Liver (tissue), 9 donors: ENCODE results near the gene SMAD1. TPM values are rescaled to one million over a fixed set of nuclear protein-coding genes. Genes with fewer than 3 reads are reported as not detected.

Source experiments
- DNase-seq: peaks from one replicate; pipeline ENCODE4 v3.0.0-alpha.2; 2017; ENCODE audit warnings: low spot score
- H3K27ac ChIP-seq, 2 donors: one replicate each; pipeline ENCODE4 v1.7.0; 2013; ENCODE audit warnings: inconsistent platforms in 2 of 2, low read length in 2 of 2, control low read depth in 1 of 2, low read depth in 1 of 2, mild to moderate bottlenecking in 1 of 2
- H3K27me3 ChIP-seq, 4 donors: one replicate each; pipeline versions ENCODE4 v1.6.1 to v1.7.0; 2013; ENCODE audit warnings: low read length in 3 of 4, inconsistent platforms in 1 of 4, mild to moderate bottlenecking in 1 of 4, moderate library complexity in 1 of 4; ENCODE audit not compliant: control insufficient read depth in 4 of 4, insufficient read depth in 4 of 4
- H3K36me3 ChIP-seq, 4 donors: one replicate each; pipeline versions ENCODE4 v1.6.1 to v1.7.0; 2013; ENCODE audit warnings: low read length in 3 of 4, mild to moderate bottlenecking in 3 of 4, low read depth in 1 of 4, moderate library complexity in 1 of 4; ENCODE audit not compliant: control insufficient read depth in 4 of 4, insufficient read depth in 3 of 4
- H3K4me1 ChIP-seq, 4 donors: one replicate each; pipeline versions ENCODE4 v1.6.1 to v1.7.0; 2013; ENCODE audit warnings: low read length in 3 of 4, mild to moderate bottlenecking in 3 of 4, moderate library complexity in 1 of 4; ENCODE audit not compliant: control insufficient read depth in 4 of 4, insufficient read depth in 4 of 4
- H3K4me3 ChIP-seq, 3 donors: one replicate each; pipeline versions ENCODE4 v1.6.1 to v1.7.0; 2013; ENCODE audit warnings: low read length in 3 of 3, control low read depth in 1 of 3, low read depth in 1 of 3, mild to moderate bottlenecking in 1 of 3
- H3K9ac ChIP-seq, 2 donors: one replicate each; pipeline ENCODE4 v1.7.0; 2013; ENCODE audit warnings: low read length in 2 of 2, mild to moderate bottlenecking in 2 of 2, moderate library complexity in 2 of 2, control low read depth in 1 of 2, low read depth in 1 of 2
- H3K9me3 ChIP-seq, 4 donors: one replicate each; pipeline versions ENCODE4 v1.6.1 to v1.7.0; 2013; ENCODE audit warnings: low read length in 3 of 4; ENCODE audit not compliant: control insufficient read depth in 4 of 4
- ATF3 ChIP-seq: IDR thresholded peaks from 2 replicates; pipeline ENCODE4 v1.6.1; 2016; ENCODE audit warnings: antibody characterized with exemption
- CTCF ChIP-seq: fragments of 150-350 bp; IDR thresholded peaks from 2 replicates; pipeline ENCODE4 v1.5.1; 2017; ENCODE audit warnings: improper control_type of control experiment, low read depth, low read length; ENCODE audit not compliant: missing input control
- EGR1 ChIP-seq, 2 donors: IDR thresholded peaks; 2 replicates each; pipeline ENCODE4 v1.6.1; 2016 to 2018; ENCODE audit warnings: antibody characterized with exemption in 2 of 2, low read depth in 2 of 2
- FOXA1 ChIP-seq: IDR thresholded peaks from 2 replicates; pipeline ENCODE4 v1.6.1; 2016; ENCODE audit warnings: antibody characterized with exemption
- FOXA2 ChIP-seq: IDR thresholded peaks from 2 replicates; pipeline ENCODE4 v1.6.1; 2016; ENCODE audit warnings: antibody characterized with exemption
- GABPA ChIP-seq, 2 donors: IDR thresholded peaks in 1 of 2; conservative IDR thresholded peaks in 1 of 2; 2 replicates each; pipeline ENCODE4 v1.6.1; 2016; ENCODE audit warnings: antibody characterized with exemption in 2 of 2, mild to moderate bottlenecking in 1 of 2, moderate library complexity in 1 of 2
- HNF4A ChIP-seq, 2 donors: conservative IDR thresholded peaks; 2 replicates each; pipeline ENCODE4 v1.6.1; 2016; ENCODE audit warnings: antibody characterized with exemption in 2 of 2, mild to moderate bottlenecking in 2 of 2
- HNF4G ChIP-seq: IDR thresholded peaks from 2 replicates; pipeline ENCODE4 v1.6.1; 2016; ENCODE audit warnings: antibody characterized with exemption
- JUND ChIP-seq, 2 donors: IDR thresholded peaks; 2 replicates each; pipeline ENCODE4 v1.6.1; 2016; ENCODE audit warnings: antibody characterized with exemption in 2 of 2
- NR2F2 ChIP-seq: IDR thresholded peaks from 2 replicates; pipeline ENCODE4 v1.6.1; 2016; ENCODE audit warnings: antibody characterized with exemption
- RAD21 ChIP-seq, 2 donors: IDR thresholded peaks; 2 replicates each; pipeline ENCODE4 v1.6.1; 2016; ENCODE audit warnings: antibody characterized with exemption in 2 of 2, mild to moderate bottlenecking in 2 of 2
- REST ChIP-seq: IDR thresholded peaks from 2 replicates; pipeline ENCODE4 v1.6.1; 2016; ENCODE audit warnings: antibody characterized with exemption, mild to moderate bottlenecking
- RXRA ChIP-seq, 2 donors: IDR thresholded peaks; 2 replicates each; pipeline ENCODE4 v1.6.1; 2017 to 2018; ENCODE audit warnings: antibody characterized with exemption in 2 of 2, mild to moderate bottlenecking in 1 of 2
- SP1 ChIP-seq: IDR thresholded peaks from 2 replicates; pipeline ENCODE4 v1.6.1; 2018; ENCODE audit warnings: antibody characterized with exemption, mild to moderate bottlenecking
- TAF1 ChIP-seq: conservative IDR thresholded peaks from 2 replicates; pipeline ENCODE4 v1.6.1; 2016; ENCODE audit warnings: antibody characterized with exemption, mild to moderate bottlenecking
- YY1 ChIP-seq: IDR thresholded peaks from 2 replicates; pipeline ENCODE4 v1.6.1; 2016; ENCODE audit warnings: antibody characterized with exemption, mild to moderate bottlenecking
- ZBTB33 ChIP-seq: IDR thresholded peaks from 2 replicates; pipeline ENCODE4 v1.6.1; 2016; ENCODE audit warnings: antibody characterized with exemption
- WGBS: extraction: QIAGEN DNeasy Blood & Tissue Kit; methylation state at CpG from one replicate; pipeline ENCODE4 v1.1.7; 2013; 5-methylcytosine and 5-hydroxymethylcytosine counted together
- polyA plus RNA-seq, 2 donors: library from polyadenylated mRNA; stranded (reverse) in 1 of 2; unstranded in 1 of 2; fragments of 200-250 nt in 1 of 2; fragments of >200 nt in 1 of 2; fragmentation: Nextera tagmentation in 1 of 2; extraction: Ambion mirVana in 1 of 2; gene quantifications; one replicate each; pipeline versions ENCODE4 v1.2.1 to v1.2.3, GENCODE V29; 2013 to 2015
- total RNA-seq, 2 donors: library from RNA; depleted of rRNA; stranded (reverse); fragments of >200 nt; gene quantifications; one replicate each; pipeline ENCODE4 v1.2.3, GENCODE V29; 2014
- donor health status: healthy.
- donor health status: healthy.
- donor health status: healthy.
- donor health status: healthy.
- donor health status: healthy.

Gene SMAD1
- total and polyA plus RNA-seq, 4 donors: 6.3 to 43.8 (median 14.6) TPM

- TF ChIP-seq REST: no peak
These were observed 56.9 kb downstream of the SMAD1 start (continued) for GRCh38 chr4:145538596-145538995.

- no peak for DNase-seq
- peaks cover 0 to 1% (median 0%) of the 10 kb centered on the region in 4 donors for H3K4me1 ChIP-seq
- no peaks in the 10 kb centered on the region for H3K27me3 ChIP-seq
- no peak overlapping the region for H3K4me3 ChIP-seq
- TF ChIP-seq EGR1 (IDR thresholded peaks at IDR 0.05; ENCODE audit: low read depth in 2 of 2) (no peak), CTCF (no peak), RXRA (IDR thresholded peaks at IDR 0.05) (no peak), ZBTB33 (no peak), TAF1 (no peak), GABPA (IDR thresholded peaks at IDR 0.05 in 1 of 2, conservative IDR thresholded peaks at IDR 0.05 in 1 of 2) (no peak), REST (no peak), YY1 (no peak), HNF4A (conservative IDR thresholded peaks at IDR 0.05) (no peak), RAD21 (IDR thresholded peaks at IDR 0.05) (no peak), ATF3 (no peak), JUND (IDR thresholded peaks at IDR 0.05) (no peak), NR2F2 (no peak), SP1 (no peak), HNF4G (no peak), FOXA1 (no peak), FOXA2 (no peak)
- no peak overlapping the region for H3K27ac ChIP-seq
- peaks cover 0 to 4% (median 0%) of the 10 kb centered on the region in 4 donors for H3K36me3 ChIP-seq
- H3K9ac ChIP-seq: no peak overlapping the region
- WGBS: 87% methylated on average over 4 of the region's 4 CpGs
- no peaks in the 10 kb centered on the region for H3K9me3 ChIP-seq
These were observed 58.0 kb downstream of the SMAD1 start for GRCh38 chr4:145539671-145540070.
